SK-N-SH (cell line): ENCODE measurements around the gene FAM222B. TPM values are rescaled to one million over a fixed set of nuclear protein-coding genes. Genes with fewer than 3 reads are reported as not detected.

Experiments used
- CTCF ChIA-PET: fragments of 300-600, 350-600 bp; formaldehyde crosslinking; extraction: SDS; loops from one replicate; lab custom pipeline; 2021; lab: Yijun Ruan, JAX
- POLR2A ChIA-PET: fragments of 350-600 bp; sonication (Branson Sonifier 250); formaldehyde crosslinking; extraction: SDS; loops from one replicate; lab custom pipeline; 2020; ENCODE audit warnings: antibody characterized with exemption, inconsistent platforms; lab: Yijun Ruan, JAX
- DNase-seq: peaks from one replicate; pipeline ENCODE4 v3.0.0; 2012
- H2AFZ ChIP-seq: fragments of 200-600 bp; sonication (generic); 2 replicates; pipeline ENCODE4 v1.8.1; 2016; ENCODE audit warnings: antibody characterized with exemption, mild to moderate bottlenecking, low read depth
- H3F3A ChIP-seq: fragments of 200-600 bp; sonication (generic); replicated peaks from 2 replicates; pipeline ENCODE3; 2016; ENCODE audit warnings: antibody characterized with exemption, mild to moderate bottlenecking; ENCODE audit not compliant: insufficient read depth
- H3K27ac ChIP-seq, 2 experiments: fragments of 200-500 bp in 1 of 2; fragments of 200-600 bp in 1 of 2; sonication (Bioruptor generic) in 1 of 2; sonication (generic), shearing (Covaris generic) in 1 of 2; 2 replicates each; pipeline versions ENCODE4 v1.5.1 to v1.6.1; 2014 to 2016; ENCODE audit warnings: low read depth in 2 of 2, inconsistent platforms in 1 of 2, low read length in 1 of 2, mild to moderate bottlenecking in 1 of 2, mixed read lengths in 1 of 2
- H3K27me3 ChIP-seq: fragments of 200-600 bp; sonication (generic), shearing (Covaris generic); 2 replicates; pipeline ENCODE4 v1.6.1; 2016; ENCODE audit warnings: mixed run types; ENCODE audit not compliant: insufficient read depth
- H3K36me3 ChIP-seq, 2 experiments: fragments of 200-500 bp in 1 of 2; fragments of 200-600 bp in 1 of 2; sonication (Bioruptor generic) in 1 of 2; sonication (generic) in 1 of 2; replicated peaks in 1 of 2; 2 replicates each; pipeline versions ENCODE3 to v1.5.1; 2014 to 2016; ENCODE audit warnings: low read length in 1 of 2, mild to moderate bottlenecking in 1 of 2; ENCODE audit not compliant: insufficient read depth in 2 of 2, control insufficient read depth in 1 of 2
- H3K4me1 ChIP-seq, 2 experiments: fragments of 200-500 bp in 1 of 2; fragments of 200-600 bp in 1 of 2; sonication (Bioruptor generic) in 1 of 2; sonication (generic), shearing (Covaris generic) in 1 of 2; 2 replicates each; pipeline versions ENCODE4 v1.5.1 to v1.6.1; 2014 to 2016; ENCODE audit warnings: low read depth in 1 of 2, low read length in 1 of 2, mixed run types in 1 of 2; ENCODE audit not compliant: insufficient read depth in 2 of 2, control insufficient read depth in 1 of 2
- H3K4me2 ChIP-seq: fragments of 200-600 bp; sonication (generic), shearing (Covaris generic); 2 replicates; pipeline ENCODE4 v1.6.1; 2017; ENCODE audit warnings: mixed run types
- H3K4me3 ChIP-seq, 2 experiments: fragments of 200-500 bp in 1 of 2; fragments of 200-600 bp in 1 of 2; sonication (Bioruptor generic) in 1 of 2; sonication (generic), shearing (Covaris generic) in 1 of 2; 2 replicates each; pipeline versions ENCODE4 v1.5.1 to v1.8.1; 2014 to 2016; ENCODE audit warnings: low read depth in 2 of 2, inconsistent platforms in 1 of 2, low read length in 1 of 2, mild to moderate bottlenecking in 1 of 2, mixed read lengths in 1 of 2, moderate library complexity in 1 of 2
- H3K79me2 ChIP-seq: fragments of 200-600 bp; sonication (generic); 2 replicates; pipeline ENCODE4 v1.8.1; 2017; ENCODE audit warnings: mild to moderate bottlenecking; ENCODE audit not compliant: insufficient read depth
- H3K9ac ChIP-seq: fragments of 200-600 bp; sonication (generic); 2 replicates; pipeline ENCODE4 v1.6.1; 2017; ENCODE audit warnings: mixed run types
- H3K9me2 ChIP-seq: fragments of 200-600 bp; sonication (generic); 2 replicates; pipeline ENCODE4 v1.6.1; 2017; ENCODE audit warnings: mixed run types
- H3K9me3 ChIP-seq: fragments of 200-600 bp; sonication (generic); 2 replicates; pipeline ENCODE4 v1.6.1; 2017; ENCODE audit warnings: mixed run types, mild to moderate bottlenecking, moderate library complexity
- H4K20me1 ChIP-seq: fragments of 200-600 bp; sonication (generic); 2 replicates; pipeline ENCODE4 v1.6.1; 2017; ENCODE audit warnings: mild to moderate bottlenecking, mixed run types; ENCODE audit not compliant: insufficient read depth
- FOSL2 ChIP-seq: IDR thresholded peaks from 2 replicates; pipeline ENCODE4 v1.4.0; 2012; ENCODE audit warnings: low read depth, mild to moderate bottlenecking, moderate library complexity, borderline replicate concordance
- GATA2 ChIP-seq: sonication (generic); formaldehyde crosslinking; IDR thresholded peaks from 2 replicates; pipeline ENCODE4 v1.5.0; 2020; ENCODE audit warnings: mild to moderate bottlenecking, missing genetic modification reagents
- JUND ChIP-seq: IDR thresholded peaks from 2 replicates; pipeline ENCODE4 v1.4.0; 2012
- NFIC ChIP-seq: IDR thresholded peaks from 2 replicates; pipeline ENCODE4 v1.4.0; 2012; ENCODE audit warnings: borderline replicate concordance
- TAF1 ChIP-seq: IDR thresholded peaks from 2 replicates; pipeline ENCODE4 v1.6.1; 2012; ENCODE audit warnings: low read depth, mild to moderate bottlenecking, low read length, moderate library complexity, borderline replicate concordance
- TCF12 ChIP-seq: IDR thresholded peaks from 2 replicates; pipeline ENCODE4 v1.4.0; 2012
- WGBS: methylation state at CpG from one replicate; pipeline ENCODE4 v1.1.6; 2017; ENCODE audit warnings: low lambda C conversion rate; 5-methylcytosine and 5-hydroxymethylcytosine counted together
- polyA plus RNA-seq, 3 experiments: library from polyadenylated mRNA; depleted of rRNA; stranded (reverse); fragments of >200 nt; gene quantifications; 2 replicates each; pipeline ENCODE4 v1.2.3, GENCODE V29; 2012
- TF ChIP-seq, protein P1 (sequence below): IDR thresholded peaks from 2 replicates; pipeline ENCODE4 v1.4.0; 2012; ENCODE audit warnings: low read depth, borderline replicate concordance
- TF ChIP-seq, protein P2 (sequence below): IDR thresholded peaks from 2 replicates; pipeline ENCODE4 v1.4.0; 2012; ENCODE audit warnings: low read depth
- TF ChIP-seq, protein P3 (sequence below): fragments of 150-350 bp; IDR thresholded peaks from 2 replicates; pipeline ENCODE4 v1.6.1; 2017; ENCODE audit warnings: antibody characterized with exemption, low read length, low read depth, borderline replicate concordance

The FAM222B gene
- polyA plus RNA-seq, 1 of the 3 experiments (the other 2 are of a cell fraction) = 9.0 TPM

DNA sequence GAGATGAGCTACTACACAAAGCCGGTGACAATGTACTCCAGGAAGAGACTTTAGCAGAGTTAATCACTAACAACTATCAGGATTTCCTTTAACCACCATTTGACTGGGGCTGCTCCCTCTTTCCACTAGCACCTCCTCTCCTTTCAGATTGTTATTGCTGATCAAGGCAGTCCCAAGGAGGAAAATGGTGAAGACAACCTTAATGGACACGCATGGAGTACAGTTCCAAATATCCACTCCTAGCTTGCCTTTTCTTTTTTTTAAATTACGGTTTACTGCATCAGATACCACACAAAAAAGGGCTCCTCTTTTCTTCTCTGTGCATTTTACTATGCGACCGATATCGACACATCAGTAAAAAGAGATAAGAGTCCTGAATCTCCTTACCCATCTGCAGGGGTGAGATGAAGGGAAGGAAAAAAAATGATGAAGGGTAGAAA lies 30.9 kb downstream of the FAM222B start:
- TF ChIP-seq GATA2 (CRISPR knock-in tag) = peak; percentile 47; the same call in 1 of the 2 replicates
- TF ChIP-seq, protein P1, sequence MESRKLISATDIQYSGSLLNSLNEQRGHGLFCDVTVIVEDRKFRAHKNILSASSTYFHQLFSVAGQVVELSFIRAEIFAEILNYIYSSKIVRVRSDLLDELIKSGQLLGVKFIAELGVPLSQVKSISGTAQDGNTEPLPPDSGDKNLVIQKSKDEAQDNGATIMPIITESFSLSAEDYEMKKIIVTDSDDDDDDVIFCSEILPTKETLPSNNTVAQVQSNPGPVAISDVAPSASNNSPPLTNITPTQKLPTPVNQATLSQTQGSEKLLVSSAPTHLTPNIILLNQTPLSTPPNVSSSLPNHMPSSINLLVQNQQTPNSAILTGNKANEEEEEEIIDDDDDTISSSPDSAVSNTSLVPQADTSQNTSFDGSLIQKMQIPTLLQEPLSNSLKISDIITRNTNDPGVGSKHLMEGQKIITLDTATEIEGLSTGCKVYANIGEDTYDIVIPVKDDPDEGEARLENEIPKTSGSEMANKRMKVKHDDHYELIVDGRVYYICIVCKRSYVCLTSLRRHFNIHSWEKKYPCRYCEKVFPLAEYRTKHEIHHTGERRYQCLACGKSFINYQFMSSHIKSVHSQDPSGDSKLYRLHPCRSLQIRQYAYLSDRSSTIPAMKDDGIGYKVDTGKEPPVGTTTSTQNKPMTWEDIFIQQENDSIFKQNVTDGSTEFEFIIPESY = no peak
- peak overlapping the region; percentile 67 to 88 for H3K4me3 ChIP-seq
- peak overlapping the region; percentile 88 for H3K9ac ChIP-seq
- ChIA-PET POLR2A (interaction anchor here (0.8 to 1.4 kb wide), 3 partner anchors 48 to 92 kb away, joined by 3 read pairs; partner anchors contain the start of genes RPL23A and TRAF4), CTCF (interaction anchor here (1.1 to 2.1 kb wide), 3 partner anchors 21 to 48 kb away, joined by 3 to 12 read pairs (median 5); no protein-coding TSS in a partner anchor)
- peaks cover 3 to 36% of the 10 kb centered on the region in 2 experiments for H3K4me1 ChIP-seq
- peaks cover 18% of the 10 kb centered on the region for H4K20me1 ChIP-seq
- H3F3A ChIP-seq = peaks cover 39% of the 10 kb centered on the region
- H3K27ac ChIP-seq = peak overlapping the region; percentile 89 to 95
- H2AFZ ChIP-seq = peak overlapping the region; percentile 24; the same call in 1 of the 2 replicates
- H3K9me2 ChIP-seq = no peaks in the 10 kb centered on the region
- H3K27me3 ChIP-seq = no peaks in the 10 kb centered on the region
- 6% methylated on average over 6 of the region's 6 CpGs for WGBS
- H3K79me2 ChIP-seq = peaks cover 77% of the 10 kb centered on the region
- peak overlapping the region; percentile 81 for H3K4me2 ChIP-seq
- H3K9me3 ChIP-seq = no peaks in the 10 kb centered on the region
- H3K36me3 ChIP-seq = no peaks in the 10 kb centered on the region
- DNase-seq = peak; percentile 15

DNA sequence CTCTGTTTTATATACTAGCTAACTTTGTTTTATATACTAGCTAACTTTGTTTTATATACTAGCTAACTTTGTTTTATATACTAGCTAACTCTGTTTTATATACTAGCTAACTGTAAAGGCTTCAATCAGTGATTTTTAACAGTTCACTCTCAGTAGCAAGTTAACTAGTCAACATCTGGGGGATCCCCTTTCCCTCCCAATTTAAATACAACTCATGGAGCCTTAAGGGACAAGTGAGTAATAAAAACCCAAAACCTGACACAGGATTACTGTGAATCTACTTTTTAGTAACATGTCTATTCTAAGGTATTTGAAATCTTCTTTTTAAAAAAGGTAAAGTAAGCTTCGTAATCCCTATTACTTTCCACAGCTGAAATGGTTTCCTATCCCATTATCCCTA lies 32.2 kb downstream of the FAM222B start:
- Histone ChIP-seq H3K9me2 (no peaks in the 10 kb centered on the region), H3K27me3 (no peaks in the 10 kb centered on the region), H3K36me3 (peaks cover 4 to 7% of the 10 kb centered on the region in 2 experiments), H3K9ac (no peak overlapping the region), H3K9me3 (no peaks in the 10 kb centered on the region), H3K4me2 (no peak overlapping the region), H3K27ac (no peak overlapping the region), H3K79me2 (peaks cover 77% of the 10 kb centered on the region), H3K4me1 (peaks cover 3 to 39% of the 10 kb centered on the region in 2 experiments), H3F3A (peaks cover 45% of the 10 kb centered on the region), H4K20me1 (peaks cover 18% of the 10 kb centered on the region), H3K4me3 (no peak overlapping the region), H2AFZ (no peak overlapping the region)
- ChIA-PET POLR2A (interaction anchor here (0.5 to 0.6 kb wide), 2 partner anchors 31 to 84 kb away, joined by 3 read pairs; no protein-coding TSS in a partner anchor), CTCF (interaction anchor here (0.6 to 1.6 kb wide), 4 partner anchors 13 to 92 kb away, joined by 3 to 5 read pairs (median 4); no protein-coding TSS in a partner anchor)
- DNase-seq = no peak
- WGBS = 95% methylated on average over 1 of the region's 1 CpG
- TF ChIP-seq, protein P2, sequence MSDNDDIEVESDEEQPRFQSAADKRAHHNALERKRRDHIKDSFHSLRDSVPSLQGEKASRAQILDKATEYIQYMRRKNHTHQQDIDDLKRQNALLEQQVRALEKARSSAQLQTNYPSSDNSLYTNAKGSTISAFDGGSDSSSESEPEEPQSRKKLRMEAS = no peak
- no peak for TF ChIP-seq TAF1

DNA sequence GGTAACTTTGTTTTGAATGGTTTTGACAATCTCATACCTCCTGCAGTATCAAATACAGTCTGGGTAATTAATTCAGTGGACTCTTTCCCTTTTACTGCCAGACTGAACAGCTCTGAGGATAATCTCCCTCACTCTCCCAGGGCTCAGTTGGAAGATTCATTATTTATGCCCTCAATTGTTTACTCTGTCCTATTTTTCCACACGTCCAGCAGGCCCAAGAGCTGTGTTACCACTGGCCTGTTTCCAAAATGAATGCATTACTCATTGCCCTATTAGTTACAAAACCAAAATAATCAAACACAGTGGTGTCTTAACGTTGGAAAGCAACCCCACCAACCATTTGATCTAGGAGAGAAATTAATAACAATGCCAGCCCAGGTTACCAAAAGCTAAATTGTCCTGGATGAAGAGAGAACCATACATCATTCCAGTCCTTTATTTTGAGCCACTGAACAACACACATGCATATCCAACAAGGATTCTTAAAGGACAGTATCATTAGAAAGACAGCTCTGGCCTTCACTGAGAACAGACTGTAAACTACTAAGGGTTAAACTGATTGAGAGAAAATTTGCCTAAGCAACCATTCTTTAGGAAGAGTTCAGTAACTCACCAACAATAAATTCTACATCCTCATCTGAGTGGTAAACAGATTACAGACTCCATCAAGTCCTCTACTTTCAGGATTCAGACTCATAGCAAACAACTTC lies 34.5 kb downstream of the FAM222B start:
- peaks cover 18% of the 10 kb centered on the region for H4K20me1 ChIP-seq

More for the DNA sequence above, 34.5 kb downstream of the FAM222B start:
- Histone ChIP-seq H3K4me1 (peaks cover 3 to 39% of the 10 kb centered on the region in 2 experiments), H3K9ac (peak overlapping the region; percentile 55; the same call in 1 of the 2 replicates), H3K4me3 (peak overlapping the region in 1 of 2 experiments; percentile 18; a peak in 2 of 4 replicates), H3K36me3 (peaks cover 4 to 12% of the 10 kb centered on the region in 2 experiments), H3K9me3 (no peaks in the 10 kb centered on the region), H2AFZ (no peak overlapping the region), H3K4me2 (peak overlapping the region; percentile 49), H3F3A (peaks cover 41% of the 10 kb centered on the region), H3K9me2 (no peaks in the 10 kb centered on the region), H3K27ac (peak overlapping the region; percentile 53 to 96)
- CTCF ChIA-PET = interaction anchor here (0.6 to 2.2 kb wide), 4 partner anchors 45 to 94 kb away, joined by 3 to 12 read pairs (median 4); no protein-coding TSS in a partner anchor
- WGBS = 0% methylated on average over 2 of the region's 2 CpGs
- TF ChIP-seq NFIC (peak; percentile 62), TCF12 (peak; percentile 53; the same call in 1 of the 2 replicates), FOSL2 (peak; percentile 33; the same call in 1 of the 2 replicates), JUND (0 out of 2 replicates have a peak, but pooled peaks have one; percentile 12)
- TF ChIP-seq, protein P3, sequence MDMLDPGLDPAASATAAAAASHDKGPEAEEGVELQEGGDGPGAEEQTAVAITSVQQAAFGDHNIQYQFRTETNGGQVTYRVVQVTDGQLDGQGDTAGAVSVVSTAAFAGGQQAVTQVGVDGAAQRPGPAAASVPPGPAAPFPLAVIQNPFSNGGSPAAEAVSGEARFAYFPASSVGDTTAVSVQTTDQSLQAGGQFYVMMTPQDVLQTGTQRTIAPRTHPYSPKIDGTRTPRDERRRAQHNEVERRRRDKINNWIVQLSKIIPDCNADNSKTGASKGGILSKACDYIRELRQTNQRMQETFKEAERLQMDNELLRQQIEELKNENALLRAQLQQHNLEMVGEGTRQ = no peak
- TF ChIP-seq, all 33 proteins: peak for 4
- no peak for DNase-seq
- POLR2A ChIA-PET = no interaction called here
- H3K27me3 ChIP-seq = no peaks in the 10 kb centered on the region
- H3K79me2 ChIP-seq = peaks cover 78% of the 10 kb centered on the region
